A549 (cell line): ENCODE results near the gene SEPTIN3.

Experiments
- EHF ChIP-seq: fragments of 250-450 bp; sonication (Bioruptor Pico); IDR thresholded peaks from 2 replicates; pipeline ENCODE4 v1.5.0; 2020; ENCODE audit warnings: mild to moderate bottlenecking
- ESRRA ChIP-seq: fragments of 150-350 bp; IDR thresholded peaks from 2 replicates; pipeline ENCODE4 v1.6.1; 2014; ENCODE audit warnings: mild to moderate bottlenecking, low read length, borderline replicate concordance
- KDM1A ChIP-seq: fragments of 200-600 bp; sonication (generic); IDR thresholded peaks from 2 replicates; pipeline ENCODE4 v1.6.1; 2016; ENCODE audit warnings: low read depth, mild to moderate bottlenecking
- POLR2A ChIP-seq: IDR thresholded peaks from 2 replicates; pipeline ENCODE4 v1.6.1; 2012; ENCODE audit warnings: mild to moderate bottlenecking, low read length
- RCOR1 ChIP-seq: fragments of 150-350 bp; IDR thresholded peaks from 2 replicates; pipeline ENCODE4 v1.6.1; 2014; ENCODE audit warnings: antibody characterized with exemption, low read length, low read depth
- ZC3H11A ChIP-seq: fragments of 450-650 bp; IDR thresholded peaks from 2 replicates; pipeline ENCODE4 v1.6.1; 2014; ENCODE audit warnings: antibody characterized with exemption, mild to moderate bottlenecking
- ZSCAN20 ChIP-seq: fragments of 250-450 bp; sonication (Bioruptor Pico); IDR thresholded peaks from 2 replicates; pipeline ENCODE4 v1.8.0; 2022; ENCODE audit warnings: mild to moderate bottlenecking, moderate library complexity
- TF ChIP-seq, protein P1 (sequence below): fragments of >200 bp; sonication (Bioruptor Twin); formaldehyde crosslinking; IDR thresholded peaks from 3 replicates; pipeline ENCODE4 v1.6.1; 2016
- TF ChIP-seq, protein P2 (sequence below): fragments of 250-450 bp; sonication (Bioruptor Pico); IDR thresholded peaks from 2 replicates; pipeline ENCODE4 v1.5.0; 2021; ENCODE audit warnings: mild to moderate bottlenecking, moderate library complexity, borderline replicate concordance
- TF ChIP-seq, protein P3 (sequence below): fragments of 200-600 bp; sonication (generic); IDR thresholded peaks from 2 replicates; pipeline ENCODE4 v1.6.1; 2016; ENCODE audit warnings: antibody characterized with exemption, mild to moderate bottlenecking, moderate library complexity
- TF ChIP-seq, protein P4 (sequence below): fragments of >200 bp; sonication (Bioruptor Twin); formaldehyde crosslinking; IDR thresholded peaks from 3 replicates; pipeline ENCODE4 v1.5.1; 2016
- TF ChIP-seq, protein P5 (sequence below): fragments of 450-650 bp; IDR thresholded peaks from 2 replicates; pipeline ENCODE4 v1.6.1; 2014; ENCODE audit warnings: antibody characterized with exemption

DNA sequence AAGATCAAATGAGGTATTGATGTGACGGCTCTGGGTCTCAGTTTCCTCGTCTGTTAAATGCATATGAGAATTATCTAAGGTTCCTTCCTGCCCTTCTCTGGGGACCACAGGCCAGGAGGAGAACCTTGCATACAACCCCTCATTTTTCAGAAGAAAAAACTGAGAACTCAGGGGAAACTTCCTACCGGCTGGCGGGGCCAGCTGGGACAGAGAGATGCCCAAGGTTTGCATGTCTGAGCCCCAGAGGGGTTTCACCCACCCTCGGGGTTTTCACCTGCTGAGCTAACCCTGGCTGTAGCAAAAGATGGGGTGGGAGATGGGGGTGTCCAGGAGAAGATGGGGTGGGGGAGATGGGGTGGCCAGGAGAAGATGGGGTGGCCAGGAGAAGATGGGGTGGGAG, 46.9 kb upstream of the SEPTIN3 start:
- TF ChIP-seq ZC3H11A (no peak), POLR2A (no peak), RCOR1 (no peak), EHF (CRISPR knock-in tag) (no peak), ESRRA (no peak), KDM1A (no peak), ZSCAN20 (CRISPR knock-in tag) (no peak)
- TF ChIP-seq, protein P1, sequence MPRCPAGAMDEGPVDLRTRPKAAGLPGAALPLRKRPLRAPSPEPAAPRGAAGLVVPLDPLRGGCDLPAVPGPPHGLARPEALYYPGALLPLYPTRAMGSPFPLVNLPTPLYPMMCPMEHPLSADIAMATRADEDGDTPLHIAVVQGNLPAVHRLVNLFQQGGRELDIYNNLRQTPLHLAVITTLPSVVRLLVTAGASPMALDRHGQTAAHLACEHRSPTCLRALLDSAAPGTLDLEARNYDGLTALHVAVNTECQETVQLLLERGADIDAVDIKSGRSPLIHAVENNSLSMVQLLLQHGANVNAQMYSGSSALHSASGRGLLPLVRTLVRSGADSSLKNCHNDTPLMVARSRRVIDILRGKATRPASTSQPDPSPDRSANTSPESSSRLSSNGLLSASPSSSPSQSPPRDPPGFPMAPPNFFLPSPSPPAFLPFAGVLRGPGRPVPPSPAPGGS: no peak
- TF ChIP-seq, protein P2, sequence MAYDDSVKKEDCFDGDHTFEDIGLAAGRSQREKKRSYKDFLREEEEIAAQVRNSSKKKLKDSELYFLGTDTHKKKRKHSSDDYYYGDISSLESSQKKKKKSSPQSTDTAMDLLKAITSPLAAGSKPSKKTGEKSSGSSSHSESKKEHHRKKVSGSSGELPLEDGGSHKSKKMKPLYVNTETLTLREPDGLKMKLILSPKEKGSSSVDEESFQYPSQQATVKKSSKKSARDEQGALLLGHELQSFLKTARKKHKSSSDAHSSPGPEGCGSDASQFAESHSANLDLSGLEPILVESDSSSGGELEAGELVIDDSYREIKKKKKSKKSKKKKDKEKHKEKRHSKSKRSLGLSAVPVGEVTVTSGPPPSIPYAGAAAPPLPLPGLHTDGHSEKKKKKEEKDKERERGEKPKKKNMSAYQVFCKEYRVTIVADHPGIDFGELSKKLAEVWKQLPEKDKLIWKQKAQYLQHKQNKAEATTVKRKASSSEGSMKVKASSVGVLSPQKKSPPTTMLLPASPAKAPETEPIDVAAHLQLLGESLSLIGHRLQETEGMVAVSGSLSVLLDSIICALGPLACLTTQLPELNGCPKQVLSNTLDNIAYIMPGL (CRISPR knock-in tag): no peak
- TF ChIP-seq, protein P3, sequence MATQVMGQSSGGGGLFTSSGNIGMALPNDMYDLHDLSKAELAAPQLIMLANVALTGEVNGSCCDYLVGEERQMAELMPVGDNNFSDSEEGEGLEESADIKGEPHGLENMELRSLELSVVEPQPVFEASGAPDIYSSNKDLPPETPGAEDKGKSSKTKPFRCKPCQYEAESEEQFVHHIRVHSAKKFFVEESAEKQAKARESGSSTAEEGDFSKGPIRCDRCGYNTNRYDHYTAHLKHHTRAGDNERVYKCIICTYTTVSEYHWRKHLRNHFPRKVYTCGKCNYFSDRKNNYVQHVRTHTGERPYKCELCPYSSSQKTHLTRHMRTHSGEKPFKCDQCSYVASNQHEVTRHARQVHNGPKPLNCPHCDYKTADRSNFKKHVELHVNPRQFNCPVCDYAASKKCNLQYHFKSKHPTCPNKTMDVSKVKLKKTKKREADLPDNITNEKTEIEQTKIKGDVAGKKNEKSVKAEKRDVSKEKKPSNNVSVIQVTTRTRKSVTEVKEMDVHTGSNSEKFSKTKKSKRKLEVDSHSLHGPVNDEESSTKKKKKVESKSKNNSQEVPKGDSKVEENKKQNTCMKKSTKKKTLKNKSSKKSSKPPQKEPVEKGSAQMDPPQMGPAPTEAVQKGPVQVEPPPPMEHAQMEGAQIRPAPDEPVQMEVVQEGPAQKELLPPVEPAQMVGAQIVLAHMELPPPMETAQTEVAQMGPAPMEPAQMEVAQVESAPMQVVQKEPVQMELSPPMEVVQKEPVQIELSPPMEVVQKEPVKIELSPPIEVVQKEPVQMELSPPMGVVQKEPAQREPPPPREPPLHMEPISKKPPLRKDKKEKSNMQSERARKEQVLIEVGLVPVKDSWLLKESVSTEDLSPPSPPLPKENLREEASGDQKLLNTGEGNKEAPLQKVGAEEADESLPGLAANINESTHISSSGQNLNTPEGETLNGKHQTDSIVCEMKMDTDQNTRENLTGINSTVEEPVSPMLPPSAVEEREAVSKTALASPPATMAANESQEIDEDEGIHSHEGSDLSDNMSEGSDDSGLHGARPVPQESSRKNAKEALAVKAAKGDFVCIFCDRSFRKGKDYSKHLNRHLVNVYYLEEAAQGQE: no peak
- TF ChIP-seq, protein P4, sequence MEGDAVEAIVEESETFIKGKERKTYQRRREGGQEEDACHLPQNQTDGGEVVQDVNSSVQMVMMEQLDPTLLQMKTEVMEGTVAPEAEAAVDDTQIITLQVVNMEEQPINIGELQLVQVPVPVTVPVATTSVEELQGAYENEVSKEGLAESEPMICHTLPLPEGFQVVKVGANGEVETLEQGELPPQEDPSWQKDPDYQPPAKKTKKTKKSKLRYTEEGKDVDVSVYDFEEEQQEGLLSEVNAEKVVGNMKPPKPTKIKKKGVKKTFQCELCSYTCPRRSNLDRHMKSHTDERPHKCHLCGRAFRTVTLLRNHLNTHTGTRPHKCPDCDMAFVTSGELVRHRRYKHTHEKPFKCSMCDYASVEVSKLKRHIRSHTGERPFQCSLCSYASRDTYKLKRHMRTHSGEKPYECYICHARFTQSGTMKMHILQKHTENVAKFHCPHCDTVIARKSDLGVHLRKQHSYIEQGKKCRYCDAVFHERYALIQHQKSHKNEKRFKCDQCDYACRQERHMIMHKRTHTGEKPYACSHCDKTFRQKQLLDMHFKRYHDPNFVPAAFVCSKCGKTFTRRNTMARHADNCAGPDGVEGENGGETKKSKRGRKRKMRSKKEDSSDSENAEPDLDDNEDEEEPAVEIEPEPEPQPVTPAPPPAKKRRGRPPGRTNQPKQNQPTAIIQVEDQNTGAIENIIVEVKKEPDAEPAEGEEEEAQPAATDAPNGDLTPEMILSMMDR: no peak
- TF ChIP-seq, protein P5, sequence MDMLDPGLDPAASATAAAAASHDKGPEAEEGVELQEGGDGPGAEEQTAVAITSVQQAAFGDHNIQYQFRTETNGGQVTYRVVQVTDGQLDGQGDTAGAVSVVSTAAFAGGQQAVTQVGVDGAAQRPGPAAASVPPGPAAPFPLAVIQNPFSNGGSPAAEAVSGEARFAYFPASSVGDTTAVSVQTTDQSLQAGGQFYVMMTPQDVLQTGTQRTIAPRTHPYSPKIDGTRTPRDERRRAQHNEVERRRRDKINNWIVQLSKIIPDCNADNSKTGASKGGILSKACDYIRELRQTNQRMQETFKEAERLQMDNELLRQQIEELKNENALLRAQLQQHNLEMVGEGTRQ: no peak
